Peyer's patch (tissue), 4 donors: ENCODE measurements around the gene SH3RF3. TPM values are rescaled to one million over a fixed set of nuclear protein-coding genes. Genes with fewer than 3 reads are reported as not detected.
A peak's percentile ranks its signal among the peaks of the same experiment; 100 is the strongest.

Source experiments
- DNase-seq, 3 donors: peaks; one replicate each; pipeline ENCODE4 v3.0.0-alpha.2; 2017 to 2019
- H3K27ac ChIP-seq, 4 donors: fragments of 200-600 bp; sonication (generic); one replicate each; pipeline ENCODE4 v1.5.1; 2016 to 2019
- H3K27me3 ChIP-seq, 2 donors: fragments of 200-600 bp; sonication (generic); one replicate each; pipeline ENCODE4 v1.5.1; 2019
- H3K36me3 ChIP-seq, 3 donors: fragments of 200-600 bp; sonication (generic); one replicate each; pipeline ENCODE4 v1.5.1; 2016 to 2019
- H3K4me1 ChIP-seq, 4 donors: fragments of 200-600 bp; sonication (generic); one replicate each; pipeline ENCODE4 v1.5.1; 2016 to 2019
- H3K4me3 ChIP-seq, 4 donors: fragments of 200-600 bp; sonication (generic); 1 replicate in 3 of 4; 2 replicates in 1 of 4; pipeline ENCODE4 v1.5.1; 2016 to 2019; ENCODE audit warnings: mild to moderate bottlenecking in 1 of 4
- H3K9me3 ChIP-seq, 4 donors: fragments of 200-600 bp; sonication (generic); one replicate each; pipeline ENCODE4 v1.5.1; 2016 to 2019; ENCODE audit warnings: mild to moderate bottlenecking in 1 of 4
- CTCF ChIP-seq, 6 experiments: fragments of 450-650 bp in 4 of 6; fragments of 200-600 bp in 2 of 6; sonication (generic) in 1 of 6; IDR thresholded peaks; one replicate each; pipeline ENCODE4 v1.5.1; 2017 to 2019; ENCODE audit warnings: antibody characterized with exemption in 6 of 6, mild to moderate bottlenecking in 3 of 6, moderate library complexity in 1 of 6
- POLR2A ChIP-seq, 2 donors: fragments of 450-650 bp; IDR thresholded peaks; one replicate each; pipeline ENCODE4 v1.5.1; 2017; ENCODE audit warnings: antibody characterized with exemption in 2 of 2, mild to moderate bottlenecking in 2 of 2, moderate library complexity in 2 of 2
- total RNA-seq, 4 donors: library from RNA; depleted of rRNA; stranded (reverse); fragments of >200 nt; gene quantifications; one replicate each; pipeline ENCODE4 v1.1.0, GENCODE V29; 2016

Gene SH3RF3
- total RNA-seq, 4 donors from 2014 or later: 1.1 to 5.0 (median 3.3) TPM

- no peak for DNase-seq
Measured at GRCh38 chr2:109497911-109498870, 369.2 kb downstream of the SH3RF3 start.

GRCh38 chr2:109498906-109499305, 369.9 kb downstream of the SH3RF3 start:
- H3K36me3 ChIP-seq: no peaks in the 10 kb centered on the region
- peaks cover 0 to 15% (median 0%) of the 10 kb centered on the region in 4 donors for H3K4me1 ChIP-seq
- H3K27me3 ChIP-seq: no peaks in the 10 kb centered on the region
- DNase-seq: no peak
- H3K4me3 ChIP-seq: no peak overlapping the region
- TF ChIP-seq CTCF (IDR thresholded peaks at IDR 0.05) (no peak), POLR2A (IDR thresholded peaks at IDR 0.05) (no peak)
- H3K9me3 ChIP-seq: no peaks in the 10 kb centered on the region
- H3K27ac ChIP-seq: peak overlapping the region in 1 of 4 donors; percentile 28

More at GRCh38 chr2:109497911-109498870, 369.2 kb downstream of the SH3RF3 start:
- no peaks in the 10 kb centered on the region for H3K9me3 ChIP-seq
- H3K27ac ChIP-seq: peak overlapping the region in 1 of 4 donors; percentile 4
- H3K27me3 ChIP-seq: no peaks in the 10 kb centered on the region
- TF ChIP-seq CTCF (IDR thresholded peaks at IDR 0.05): no peak
- no peak for TF ChIP-seq POLR2A (IDR thresholded peaks at IDR 0.05)
- no peaks in the 10 kb centered on the region for H3K36me3 ChIP-seq
- H3K4me1 ChIP-seq: peaks cover 0 to 15% (median 0%) of the 10 kb centered on the region in 4 donors
- no peak overlapping the region for H3K4me3 ChIP-seq

- Histone ChIP-seq H3K27ac (peak overlapping the region in 1 of 4 donors; percentile 28), H3K9me3 (no peaks in the 10 kb centered on the region), H3K36me3 (no peaks in the 10 kb centered on the region), H3K4me1 (peaks cover 0 to 15% (median 0%) of the 10 kb centered on the region in 4 donors), H3K27me3 (no peaks in the 10 kb centered on the region), H3K4me3 (no peak overlapping the region)
- no peak for DNase-seq
- TF ChIP-seq CTCF (IDR thresholded peaks at IDR 0.05) (no peak), POLR2A (IDR thresholded peaks at IDR 0.05) (no peak)
Measured at GRCh38 chr2:109499566-109499965, 370.6 kb downstream of the SH3RF3 start.

DNA sequence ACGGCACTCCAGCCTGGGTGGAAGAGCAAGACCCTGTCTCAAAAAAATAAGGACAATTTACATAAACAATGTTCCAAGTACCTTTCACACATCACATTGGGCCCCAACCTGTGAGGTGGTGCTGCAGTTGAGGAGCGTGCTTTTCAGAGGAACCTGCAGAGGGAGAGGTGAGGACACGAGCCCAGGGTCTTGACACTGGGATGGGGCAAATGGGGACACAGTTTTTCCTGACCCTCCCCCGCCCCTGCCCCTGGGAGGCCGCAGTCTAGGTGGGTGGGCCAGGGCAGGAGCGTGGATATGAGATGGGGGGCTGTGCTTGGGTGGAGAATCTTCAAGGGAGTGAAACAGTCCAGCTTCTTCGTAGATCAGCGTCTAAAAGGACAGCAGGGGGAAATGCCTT, 371.9 kb downstream of the SH3RF3 start:
- no peak overlapping the region for H3K4me3 ChIP-seq
- no peaks in the 10 kb centered on the region for H3K27me3 ChIP-seq
- H3K9me3 ChIP-seq: no peaks in the 10 kb centered on the region
- DNase-seq: no peak
- H3K27ac ChIP-seq: no peak overlapping the region
- no peaks in the 10 kb centered on the region for H3K36me3 ChIP-seq
- no peak for TF ChIP-seq POLR2A (IDR thresholded peaks at IDR 0.05)
- no peak for TF ChIP-seq CTCF (IDR thresholded peaks at IDR 0.05)
- H3K4me1 ChIP-seq: peaks cover 0 to 15% (median 0%) of the 10 kb centered on the region in 4 donors

DNA sequence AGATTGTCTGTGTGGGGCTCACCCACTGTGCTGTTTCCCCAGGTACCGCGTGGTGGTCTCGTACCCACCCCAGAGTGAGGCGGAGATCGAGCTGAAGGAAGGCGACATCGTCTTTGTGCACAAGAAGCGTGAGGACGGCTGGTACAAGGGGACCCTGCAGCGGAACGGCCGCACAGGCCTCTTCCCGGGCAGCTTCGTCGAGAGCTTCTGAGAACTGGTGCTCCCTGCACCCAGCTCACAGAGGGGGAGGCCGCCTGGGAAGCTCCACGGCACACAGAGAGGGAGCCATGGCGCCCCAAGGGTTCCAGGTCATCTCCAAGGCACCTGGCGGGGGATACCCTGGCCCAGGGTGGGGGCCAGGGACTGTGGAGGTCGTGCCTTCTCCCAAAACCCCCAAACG, 372.5 kb downstream of the SH3RF3 start:
- no peak for DNase-seq
- peaks cover 0 to 15% (median 0%) of the 10 kb centered on the region in 4 donors for H3K4me1 ChIP-seq
- no peaks in the 10 kb centered on the region for H3K27me3 ChIP-seq
- TF ChIP-seq POLR2A (IDR thresholded peaks at IDR 0.05): no peak
- no peak for TF ChIP-seq CTCF (IDR thresholded peaks at IDR 0.05)
- H3K4me3 ChIP-seq: no peak overlapping the region
- no peaks in the 10 kb centered on the region for H3K36me3 ChIP-seq
- no peaks in the 10 kb centered on the region for H3K9me3 ChIP-seq
- H3K27ac ChIP-seq: no peak overlapping the region
